NCI-H128 (cell line): ENCODE results near the gene IL17A.

Experiments
- DNase-seq: peaks from one replicate; lab custom pipeline; 2025; ENCODE audit not compliant: unreplicated experiment; lab: John Stamatoyannopoulos, UW

IL17A gene

GRCh38 chr6:52186075-52186474 is at the start of gene IL17A:
Gene IL17A (plus strand): TSS chr6:52186375. CDS start chr6:52186432, 57 bp downstream.
- DNase-seq: no peak

GRCh38 chr6:52136934-52137467 is 49.2 kb upstream of the IL17A start:
- no peak for DNase-seq

- no peak for DNase-seq
These were observed 47.9 kb upstream of the IL17A start for GRCh38 chr6:52138284-52138683.

- no peak for DNase-seq
These were observed 46.0 kb upstream of the IL17A start for GRCh38 chr6:52139985-52140680.

GRCh38 chr6:52141596-52141995 is 44.6 kb upstream of the IL17A start:
- DNase-seq: no peak

- DNase-seq: no peak
These were observed 43.6 kb upstream of the IL17A start for GRCh38 chr6:52142556-52142955.

GRCh38 chr6:52143551-52143950 is 42.6 kb upstream of the IL17A start:
- DNase-seq: no peak

GRCh38 chr6:52144196-52145076 is 41.7 kb upstream of the IL17A start:
- DNase-seq: no peak

GRCh38 chr6:52146851-52147445 is 39.2 kb upstream of the IL17A start:
- no peak for DNase-seq

- no peak for DNase-seq
These were observed 37.1 kb upstream of the IL17A start for GRCh38 chr6:52149076-52149475.

- no peak for DNase-seq
These were observed 36.2 kb upstream of the IL17A start for GRCh38 chr6:52149949-52150348.

GRCh38 chr6:52152070-52152423 is 34.1 kb upstream of the IL17A start:
- no peak for DNase-seq

GRCh38 chr6:52152711-52153160 is 33.4 kb upstream of the IL17A start:
- DNase-seq: no peak

GRCh38 chr6:52154381-52154780 is 31.8 kb upstream of the IL17A start:
- DNase-seq: no peak

- no peak for DNase-seq
These were observed 30.2 kb upstream of the IL17A start for GRCh38 chr6:52155791-52156576.

GRCh38 chr6:52157301-52157941 is 28.8 kb upstream of the IL17A start:
- DNase-seq: no peak

- DNase-seq: no peak
These were observed 25.6 kb upstream of the IL17A start for GRCh38 chr6:52160472-52161104.

- DNase-seq: no peak
These were observed 24.3 kb upstream of the IL17A start for GRCh38 chr6:52161689-52162438.
